Embryonic facial prominence (tissue), 1 donor: Measurements from ENCODE around the gene IRAK1.

ENCODE experiments used
- DNase-seq: peaks from one replicate; pipeline ENCODE4 v3.0.0-alpha.2; 2016; ENCODE audit errors: extremely low spot score

The IRAK1 gene

DNA sequence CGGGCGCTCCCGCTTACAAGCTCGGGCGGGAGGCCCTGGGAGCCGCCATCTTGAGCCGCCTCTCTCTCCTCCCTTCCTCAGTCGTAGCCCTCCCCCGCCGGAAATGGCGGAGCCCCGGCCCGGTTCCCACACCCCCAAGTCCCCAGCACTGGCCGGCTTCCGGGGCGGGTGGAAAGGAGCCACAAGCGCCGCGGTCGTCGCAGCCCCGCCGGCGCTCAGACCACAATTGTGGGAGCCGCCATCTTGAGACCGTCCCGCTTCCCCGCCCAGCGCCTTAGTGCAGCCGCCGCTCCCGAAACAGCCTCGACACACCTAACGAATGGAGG, 48.6 kb downstream of the IRAK1 start:
- peak; percentile 63 for DNase-seq

- peak; percentile 72 for DNase-seq
Measured at GRCh38 chrX:153970357-153971123, 49.2 kb downstream of the IRAK1 start.

GRCh38 chrX:153969904-153970356, 49.8 kb downstream of the IRAK1 start:
- DNase-seq, result no peak

GRCh38 chrX:153969125-153969903, 50.4 kb downstream of the IRAK1 start:
- no peak for DNase-seq

DNA sequence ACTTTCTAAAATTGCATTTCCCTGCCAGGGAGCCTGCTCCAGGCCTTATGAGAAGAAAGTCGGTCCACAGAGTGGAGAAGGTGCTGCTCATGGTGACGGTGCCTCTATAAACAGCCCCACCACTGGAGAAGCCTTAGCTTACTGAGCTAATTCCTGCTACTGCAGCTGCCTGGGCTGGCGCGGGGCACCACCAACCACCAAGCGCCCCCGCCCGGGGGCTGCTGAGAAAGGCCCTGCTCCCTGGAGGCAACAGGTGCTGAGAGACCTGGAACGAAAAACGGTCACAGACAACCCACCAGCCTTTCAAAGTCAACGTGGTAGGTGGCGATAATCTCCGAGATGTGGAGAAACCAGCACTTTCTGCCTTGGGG, 51.0 kb downstream of the IRAK1 start:
- no peak for DNase-seq

DNA sequence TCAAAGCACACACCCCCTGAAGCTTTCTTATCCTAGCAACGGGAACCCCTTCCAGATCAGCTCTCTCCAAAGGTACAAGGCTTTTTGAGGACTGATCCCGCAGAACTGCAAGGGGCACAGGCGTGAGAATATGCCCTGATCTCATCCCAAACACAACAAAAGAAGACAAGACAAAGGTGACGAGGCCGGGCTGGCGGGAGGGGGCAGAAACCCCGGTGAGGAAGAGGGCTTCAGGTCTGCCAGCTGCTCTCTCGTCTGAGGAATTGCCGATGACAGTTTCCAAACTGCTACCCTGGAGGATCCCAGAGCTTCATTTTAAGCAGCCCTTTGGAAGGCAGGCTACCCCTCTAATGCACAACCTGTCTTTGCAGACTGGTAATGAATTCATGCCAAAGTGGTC, 51.4 kb downstream of the IRAK1 start:
- no peak for DNase-seq

GRCh38 chrX:153967536-153968224, 52.0 kb downstream of the IRAK1 start:
- DNase-seq, result no peak

GRCh38 chrX:153966841-153967535, 52.7 kb downstream of the IRAK1 start:
- no peak for DNase-seq

DNA sequence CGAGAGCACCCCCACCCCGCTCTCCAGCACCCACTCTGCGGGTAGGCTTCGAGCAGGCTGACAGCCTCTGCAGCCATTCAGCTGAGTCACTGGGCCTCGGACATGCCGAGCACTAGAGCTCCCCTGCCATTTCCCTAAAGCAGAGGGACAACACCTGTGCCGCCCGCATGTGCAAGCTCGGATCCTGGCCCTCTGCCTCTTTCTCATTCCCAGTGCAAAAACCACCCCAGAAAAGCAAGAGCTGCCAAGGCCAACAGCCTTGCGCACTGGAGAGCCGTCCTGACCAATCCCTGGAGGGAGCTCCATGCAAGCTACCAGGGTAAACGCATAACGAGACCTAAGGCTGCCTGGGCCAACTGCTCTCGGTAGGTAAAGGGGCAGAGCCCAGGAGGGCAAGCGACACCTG, 53.4 kb downstream of the IRAK1 start:
- no peak for DNase-seq

DNA sequence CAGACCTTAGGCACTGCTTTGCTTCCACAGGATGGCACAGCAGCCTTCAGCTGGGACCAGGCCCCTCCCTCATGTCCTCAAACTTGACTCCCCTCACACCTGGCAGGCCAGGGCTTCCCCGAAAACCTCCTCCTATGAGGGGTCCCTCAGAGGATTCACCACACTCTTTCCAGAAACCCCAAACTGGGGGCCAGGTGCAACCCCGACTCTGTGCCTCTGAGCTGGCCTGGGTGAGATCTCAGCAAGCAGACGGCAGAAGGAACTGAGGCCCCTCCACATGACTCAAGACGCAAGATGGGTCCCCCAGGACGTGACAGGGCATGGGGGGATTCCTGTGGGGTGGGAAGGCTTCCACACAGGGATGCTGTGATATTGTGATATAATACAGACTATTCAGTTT, 54.3 kb downstream of the IRAK1 start:
- no peak for DNase-seq

- DNase-seq, result no peak
Measured at GRCh38 chrX:153964105-153964504, 55.6 kb downstream of the IRAK1 start.

GRCh38 chrX:153963546-153963945, 56.2 kb downstream of the IRAK1 start:
- DNase-seq, result no peak

- no peak for DNase-seq
Measured at GRCh38 chrX:153961292-153961691, 58.4 kb downstream of the IRAK1 start.

- DNase-seq, result no peak
Measured at GRCh38 chrX:153960786-153961185, 58.9 kb downstream of the IRAK1 start.
